SK-N-MC (cell line): Measurements from ENCODE around the gene CD101.

Source experiments
- EZH2 ChIP-seq: fragments of 200-600 bp; sonication (generic); IDR thresholded peaks from one replicate; pipeline ENCODE4 v1.6.1; 2017; ENCODE audit warnings: antibody characterized with exemption
- FOXP2 ChIP-seq: optimal IDR thresholded peaks from 2 replicates; pipeline ENCODE3; 2011; ENCODE audit warnings: mild to moderate bottlenecking, moderate library complexity; ENCODE audit not compliant: insufficient read depth; ENCODE audit errors: extremely low read length, control extremely low read depth
- POLR2AphosphoS5 ChIP-seq: IDR thresholded peaks from 2 replicates; pipeline ENCODE4 v1.6.1; 2012; ENCODE audit warnings: mild to moderate bottlenecking, low read depth, low read length, borderline replicate concordance

- TF ChIP-seq POLR2AphosphoS5 (no peak), EZH2 (no peak), FOXP2 (no peak)
Measured at GRCh38 chr1:117079737-117080136, 78.2 kb downstream of the CD101 start.
